Activated CD8-positive, alpha-beta T cell treated with anti-CD3 and anti-CD28 coated beads for 36 hours (primary cell): ENCODE measurements around the gene METTL13. TPM values are rescaled to one million over a fixed set of nuclear protein-coding genes. Genes with fewer than 3 reads are reported as not detected.
A peak's percentile ranks its signal among the peaks of the same experiment; 100 is the strongest.

Experiments
- ATAC-seq: fragments of 200-7000 bp; cut with Tn5 transposase; one replicate; pipeline ENCODE4 v1.10.0; 2021; ENCODE audit warnings: mild to moderate bottlenecking, moderate library complexity
- CTCF ChIA-PET: fragments of 350-600 bp; sonication (Branson Sonifier 250); formaldehyde crosslinking; loops from one replicate; lab custom pipeline; 2021; ENCODE audit warnings: antibody characterized with exemption; lab: Charles Lee
- POLR2A ChIA-PET: fragments of 350-600 bp; sonication (Branson Sonifier 250); formaldehyde crosslinking; loops from one replicate; lab custom pipeline; 2021; ENCODE audit warnings: antibody characterized with exemption; lab: Charles Lee
- DNase-seq: peaks from one replicate; pipeline ENCODE4 v3.0.0-alpha.2; 2020
- H3K27ac Mint-ChIP-seq: one replicate; pipeline ENCODE4 v1.8.0; 2021; ENCODE audit warnings: mild to moderate bottlenecking, mixed read lengths
- H3K27me3 Mint-ChIP-seq: one replicate; pipeline ENCODE4 v1.8.0; 2021; ENCODE audit warnings: mixed read lengths
- H3K36me3 Mint-ChIP-seq: one replicate; pipeline ENCODE4 v1.8.0; 2021; ENCODE audit warnings: low read depth, mixed read lengths
- H3K4me1 Mint-ChIP-seq: one replicate; pipeline ENCODE4 v1.8.0; 2021; ENCODE audit warnings: low read depth, mixed read lengths
- H3K4me3 Mint-ChIP-seq: one replicate; pipeline ENCODE4 v1.8.0; 2021; ENCODE audit warnings: mild to moderate bottlenecking, moderate library complexity, mixed read lengths
- H3K9me3 Mint-ChIP-seq: one replicate; pipeline ENCODE4 v1.8.0; 2021; ENCODE audit warnings: mixed read lengths
- intact Hi-C: fragments of 100-400 bp; cut with micrococcal nuclease; formaldehyde crosslinking; loops from one replicate; pipeline ENCODE4 v1.10.0; 2022
- total RNA-seq, 2 experiments: library from RNA; stranded (reverse); gene quantifications; one replicate each; pipeline ENCODE4 v1.2.3, GENCODE V29; 2021
- TF ChIP-seq, protein P1 (sequence below): fragments of 200-600 bp; IDR thresholded peaks from one replicate; pipeline ENCODE4 v1.8.0; 2022; ENCODE audit warnings: antibody characterized with exemption, mild to moderate bottlenecking

Gene METTL13
- total RNA-seq, 2 experiments from 2014 or later: 44.6 to 46.6 TPM

DNA sequence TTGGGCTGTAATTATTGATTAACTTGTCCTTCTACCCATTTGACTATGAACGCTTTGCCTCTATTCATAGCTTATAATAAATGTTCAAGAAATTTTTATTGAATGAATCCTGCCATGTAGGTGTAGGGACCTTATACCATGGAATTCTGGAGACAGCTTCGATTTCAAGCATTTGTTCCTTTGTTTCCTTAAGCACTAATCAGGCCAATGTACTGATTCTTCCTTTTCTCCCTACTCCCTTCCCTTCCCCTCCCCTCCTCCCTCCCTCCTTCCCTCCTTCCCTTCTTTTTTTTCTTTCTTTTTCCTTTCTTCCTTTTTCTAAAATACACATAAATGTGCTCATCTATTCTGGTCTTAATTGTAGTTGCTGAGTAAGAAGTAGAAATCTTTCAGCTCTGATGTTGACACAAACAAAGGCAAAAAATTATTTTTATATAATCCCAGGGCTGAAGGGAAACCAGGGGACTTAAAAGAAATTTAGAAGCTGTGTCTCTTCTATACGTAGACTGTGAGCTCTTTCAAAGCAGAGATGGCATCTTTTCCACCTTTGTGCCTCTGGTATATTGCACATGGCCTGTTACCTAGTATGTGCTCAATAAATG lies 34.9 kb downstream of the METTL13 start:
- Mint-ChIP-seq H3K27ac (no peak overlapping the region), H3K4me1 (peaks cover 17% of the 10 kb centered on the region), H3K36me3 (no peaks in the 10 kb centered on the region), H3K27me3 (no peaks in the 10 kb centered on the region), H3K4me3 (no peak overlapping the region), H3K9me3 (no peaks in the 10 kb centered on the region)
- ChIA-PET CTCF (interaction anchor here (1.4 to 2.8 kb wide), 3 partner anchors 11 to 185 kb away, joined by 3 to 23 read pairs (median 4); no protein-coding TSS in a partner anchor), POLR2A (interaction anchor here (0.6 kb wide), 1 partner anchor 77 kb away, joined by 3 read pairs; no protein-coding TSS in a partner anchor)
- intact Hi-C loops: no loop called here
- no peak for DNase-seq
- ATAC-seq: no peak
- TF ChIP-seq, protein P1, sequence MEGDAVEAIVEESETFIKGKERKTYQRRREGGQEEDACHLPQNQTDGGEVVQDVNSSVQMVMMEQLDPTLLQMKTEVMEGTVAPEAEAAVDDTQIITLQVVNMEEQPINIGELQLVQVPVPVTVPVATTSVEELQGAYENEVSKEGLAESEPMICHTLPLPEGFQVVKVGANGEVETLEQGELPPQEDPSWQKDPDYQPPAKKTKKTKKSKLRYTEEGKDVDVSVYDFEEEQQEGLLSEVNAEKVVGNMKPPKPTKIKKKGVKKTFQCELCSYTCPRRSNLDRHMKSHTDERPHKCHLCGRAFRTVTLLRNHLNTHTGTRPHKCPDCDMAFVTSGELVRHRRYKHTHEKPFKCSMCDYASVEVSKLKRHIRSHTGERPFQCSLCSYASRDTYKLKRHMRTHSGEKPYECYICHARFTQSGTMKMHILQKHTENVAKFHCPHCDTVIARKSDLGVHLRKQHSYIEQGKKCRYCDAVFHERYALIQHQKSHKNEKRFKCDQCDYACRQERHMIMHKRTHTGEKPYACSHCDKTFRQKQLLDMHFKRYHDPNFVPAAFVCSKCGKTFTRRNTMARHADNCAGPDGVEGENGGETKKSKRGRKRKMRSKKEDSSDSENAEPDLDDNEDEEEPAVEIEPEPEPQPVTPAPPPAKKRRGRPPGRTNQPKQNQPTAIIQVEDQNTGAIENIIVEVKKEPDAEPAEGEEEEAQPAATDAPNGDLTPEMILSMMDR: no peak

DNA sequence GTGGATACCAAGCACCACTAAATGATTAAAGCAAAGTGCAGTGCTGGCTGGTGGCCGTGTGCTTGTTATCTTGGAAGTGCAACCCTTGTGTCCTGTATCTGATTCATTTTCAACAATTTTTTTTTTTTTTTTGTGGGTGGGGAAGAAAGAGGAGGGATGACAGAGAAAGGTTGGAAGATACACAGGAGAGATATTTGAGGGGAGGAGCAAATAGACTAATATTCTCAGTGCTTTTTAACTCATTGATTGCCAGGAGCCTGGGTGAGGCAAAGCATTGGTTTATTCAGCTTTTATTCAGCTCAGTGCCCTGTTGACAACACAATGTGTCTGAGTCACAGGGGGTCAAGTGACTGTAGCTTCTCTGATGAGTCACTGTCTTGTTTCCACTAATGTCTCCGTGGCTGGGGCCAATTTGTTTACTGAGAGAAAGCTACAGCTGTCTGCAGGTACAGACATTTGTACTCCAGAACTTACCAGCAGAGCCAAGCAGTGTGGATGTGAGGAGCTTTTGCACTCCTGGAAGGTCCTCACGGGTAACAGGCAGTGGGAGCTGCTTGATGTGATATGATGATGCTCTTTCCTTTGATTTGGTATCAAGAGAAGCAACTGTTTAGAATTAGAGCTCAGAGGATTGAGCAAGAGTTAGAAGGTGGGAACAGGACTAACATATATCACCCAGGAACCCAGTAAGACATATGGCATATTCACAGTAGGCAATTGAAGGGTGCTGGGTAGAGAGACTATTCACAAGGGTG lies 36.2 kb downstream of the METTL13 start:
- H3K36me3 Mint-ChIP-seq: no peaks in the 10 kb centered on the region
- ATAC-seq (peak; percentile 99), DNase-seq (peak; percentile 70)
- TF ChIP-seq, protein P1: no peak
- peaks cover 17% of the 10 kb centered on the region for H3K4me1 Mint-ChIP-seq
- no peaks in the 10 kb centered on the region for H3K27me3 Mint-ChIP-seq
- intact Hi-C loops: no loop called here
- H3K4me3 Mint-ChIP-seq: no peak overlapping the region
- ChIA-PET CTCF (interaction anchor here (0.6 to 2.8 kb wide), 4 partner anchors 12 to 173 kb away, joined by 3 to 23 read pairs (median 4); no protein-coding TSS in a partner anchor), POLR2A (no interaction called here)
- no peaks in the 10 kb centered on the region for H3K9me3 Mint-ChIP-seq
- peak overlapping the region; percentile 52 for H3K27ac Mint-ChIP-seq

DNA sequence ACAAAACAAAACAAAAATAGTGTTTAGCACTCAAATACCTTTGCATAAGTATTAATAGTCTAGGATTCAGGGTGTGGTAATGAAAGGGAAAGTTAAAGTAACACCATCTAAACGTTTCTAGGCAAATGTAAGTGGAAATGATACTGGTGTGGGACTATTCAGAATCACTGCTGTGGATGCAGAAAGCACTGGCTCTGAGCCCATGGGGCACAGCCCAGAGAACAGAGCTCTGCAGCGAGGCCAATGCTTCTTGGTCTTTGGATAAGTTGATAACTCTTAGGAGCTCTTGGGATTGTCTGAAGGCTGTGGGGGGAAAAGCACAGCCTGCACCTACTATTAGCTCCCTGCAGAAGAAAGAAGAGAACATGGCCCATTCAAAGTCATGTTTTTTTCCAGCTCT lies 38.5 kb downstream of the METTL13 start:
- Mint-ChIP-seq H3K4me1 (peaks cover 17% of the 10 kb centered on the region), H3K27me3 (no peaks in the 10 kb centered on the region), H3K27ac (no peak overlapping the region), H3K9me3 (no peaks in the 10 kb centered on the region), H3K36me3 (peaks cover 3% of the 10 kb centered on the region), H3K4me3 (no peak overlapping the region)
- no peak for ATAC-seq
- no peak for DNase-seq
- ChIA-PET POLR2A (interaction anchor here (0.6 to 0.9 kb wide), 2 partner anchors 9 to 14 kb away, joined by 3 to 4 read pairs; no protein-coding TSS in a partner anchor), CTCF (interaction anchor here (1.0 kb wide), 1 partner anchor 109 kb away, joined by 3 read pairs; no protein-coding TSS in a partner anchor)
- TF ChIP-seq, protein P1: no peak
- intact Hi-C loops: no loop called here

DNA sequence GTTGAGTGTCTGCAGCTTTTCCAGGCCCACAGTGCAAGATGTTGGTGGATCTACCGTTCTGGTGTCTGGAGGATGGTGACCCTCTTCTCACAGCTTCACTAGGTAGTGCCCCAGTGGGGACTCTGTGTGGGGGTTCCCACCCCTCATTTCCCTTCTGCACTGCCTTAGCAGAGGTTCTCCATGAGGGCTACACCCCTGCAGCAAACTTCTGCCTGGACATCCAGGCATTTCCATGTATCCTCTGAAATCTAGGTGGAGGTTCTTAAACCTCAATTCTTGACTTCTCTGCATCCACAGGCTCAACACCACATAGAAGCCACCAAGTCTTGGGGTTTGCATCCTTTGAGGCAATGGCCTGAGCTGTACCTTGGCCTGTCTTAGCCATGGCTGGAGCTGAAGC lies 45.5 kb downstream of the METTL13 start:
- TF ChIP-seq, protein P1: no peak
- Mint-ChIP-seq H3K27ac (no peak overlapping the region), H3K9me3 (peaks cover 16% of the 10 kb centered on the region), H3K27me3 (no peaks in the 10 kb centered on the region), H3K4me1 (no peaks in the 10 kb centered on the region), H3K36me3 (peaks cover 15% of the 10 kb centered on the region), H3K4me3 (no peak overlapping the region)
- ATAC-seq (no peak), DNase-seq (no peak)
- CTCF ChIA-PET: no interaction called here
- intact Hi-C loops: no loop called here
- POLR2A ChIA-PET: no interaction called here

DNA sequence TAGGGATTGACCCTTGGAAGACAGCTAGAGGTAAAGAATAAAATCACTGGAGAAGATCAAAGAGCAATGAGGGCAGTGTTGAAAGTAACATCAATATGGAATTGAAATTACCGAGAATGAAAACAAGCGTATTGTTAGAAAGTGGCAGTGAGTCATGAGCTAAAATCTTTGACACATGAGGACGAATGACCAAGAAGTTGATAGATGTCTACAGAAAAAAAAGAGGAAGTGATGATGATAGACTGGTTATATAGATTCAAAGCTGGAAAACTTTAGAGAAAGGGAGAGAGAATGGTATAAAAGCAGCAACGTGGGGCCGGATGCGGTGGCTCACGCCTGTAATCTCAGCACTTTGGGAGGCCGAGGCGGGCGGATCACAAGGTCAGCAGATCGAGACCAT lies 47.3 kb downstream of the METTL13 start:
- Mint-ChIP-seq H3K9me3 (peaks cover 16% of the 10 kb centered on the region), H3K27me3 (no peaks in the 10 kb centered on the region), H3K4me3 (no peak overlapping the region), H3K27ac (no peak overlapping the region), H3K36me3 (peaks cover 15% of the 10 kb centered on the region), H3K4me1 (no peaks in the 10 kb centered on the region)
- TF ChIP-seq, protein P1: no peak
- ChIA-PET CTCF (interaction anchor here (1.1 kb wide), 1 partner anchor 28 kb away, joined by 3 read pairs; no protein-coding TSS in a partner anchor), POLR2A (no interaction called here)
- no peak for DNase-seq
- no peak for ATAC-seq
- intact Hi-C loops: no loop called here
